Measurements from ENCODE around the gene CAB39. TPM values are rescaled to one million over a fixed set of nuclear protein-coding genes. Genes with fewer than 3 reads are reported as not detected.

The CAB39 gene
- total and polyA plus RNA-seq, 2 experiments from 2014 or later = 18.7 to 67.5 TPM

DNA sequence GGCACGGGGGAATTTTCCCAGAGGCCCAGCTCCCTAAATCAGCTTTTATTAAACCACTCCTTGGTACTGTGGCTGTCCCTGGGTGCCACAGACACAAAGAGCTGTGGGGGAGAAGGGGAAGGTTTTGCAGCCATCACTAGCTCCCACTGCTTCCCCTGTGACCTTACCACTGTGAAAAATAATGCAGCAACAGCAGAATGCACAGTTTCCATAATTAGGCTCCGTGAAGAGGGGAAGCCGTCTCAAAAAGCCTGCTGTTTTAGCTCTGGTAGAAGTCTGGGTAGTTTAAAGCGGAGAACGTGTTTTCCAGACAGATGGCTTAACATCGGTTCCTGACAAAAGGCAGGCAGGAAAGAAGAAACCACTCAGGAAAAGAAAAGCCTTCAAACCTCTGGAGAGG lies 27.5 kb upstream of the CAB39 start:
- Mint-ChIP-seq H3K36me3 (ENCODE audit: low read depth) (no peaks in the 10 kb centered on the region), H3K4me3 (no peak overlapping the region), H3K27me3 (ENCODE audit: insufficient read depth, low read depth, poor library complexity) (peaks cover 7% of the 10 kb centered on the region), H3K27ac (no peak overlapping the region), H3K4me1 (peaks cover 5% of the 10 kb centered on the region; the same call in 2 of the 3 replicates), H3K9me3 (no peaks in the 10 kb centered on the region)
- DNase-seq (ENCODE audit: low spot score) = no peak
- H3K4me3 ChIP-seq = no peak overlapping the region
- H3K4me2 ChIP-seq = no peak overlapping the region
- H3K79me2 ChIP-seq (replicated peaks; ENCODE audit: insufficient read depth) = no peaks in the 10 kb centered on the region
- no peak for ATAC-seq
- TF ChIP-seq CREB1 (CRISPR knock-in tag; IDR thresholded peaks at IDR 0.05; ENCODE audit: low read depth) = no peak
- no peak for TF ChIP-seq JUNB (IDR thresholded peaks at IDR 0.05; ENCODE audit: unreplicated experiment)
- TF ChIP-seq STAT1 (IDR thresholded peaks at IDR 0.05; ENCODE audit: unreplicated experiment) = no peak
- no peak for TF ChIP-seq ZNF331 (CRISPR knock-in tag; IDR thresholded peaks at IDR 0.05; ENCODE audit: low read depth)
- TF ChIP-seq, protein P1, sequence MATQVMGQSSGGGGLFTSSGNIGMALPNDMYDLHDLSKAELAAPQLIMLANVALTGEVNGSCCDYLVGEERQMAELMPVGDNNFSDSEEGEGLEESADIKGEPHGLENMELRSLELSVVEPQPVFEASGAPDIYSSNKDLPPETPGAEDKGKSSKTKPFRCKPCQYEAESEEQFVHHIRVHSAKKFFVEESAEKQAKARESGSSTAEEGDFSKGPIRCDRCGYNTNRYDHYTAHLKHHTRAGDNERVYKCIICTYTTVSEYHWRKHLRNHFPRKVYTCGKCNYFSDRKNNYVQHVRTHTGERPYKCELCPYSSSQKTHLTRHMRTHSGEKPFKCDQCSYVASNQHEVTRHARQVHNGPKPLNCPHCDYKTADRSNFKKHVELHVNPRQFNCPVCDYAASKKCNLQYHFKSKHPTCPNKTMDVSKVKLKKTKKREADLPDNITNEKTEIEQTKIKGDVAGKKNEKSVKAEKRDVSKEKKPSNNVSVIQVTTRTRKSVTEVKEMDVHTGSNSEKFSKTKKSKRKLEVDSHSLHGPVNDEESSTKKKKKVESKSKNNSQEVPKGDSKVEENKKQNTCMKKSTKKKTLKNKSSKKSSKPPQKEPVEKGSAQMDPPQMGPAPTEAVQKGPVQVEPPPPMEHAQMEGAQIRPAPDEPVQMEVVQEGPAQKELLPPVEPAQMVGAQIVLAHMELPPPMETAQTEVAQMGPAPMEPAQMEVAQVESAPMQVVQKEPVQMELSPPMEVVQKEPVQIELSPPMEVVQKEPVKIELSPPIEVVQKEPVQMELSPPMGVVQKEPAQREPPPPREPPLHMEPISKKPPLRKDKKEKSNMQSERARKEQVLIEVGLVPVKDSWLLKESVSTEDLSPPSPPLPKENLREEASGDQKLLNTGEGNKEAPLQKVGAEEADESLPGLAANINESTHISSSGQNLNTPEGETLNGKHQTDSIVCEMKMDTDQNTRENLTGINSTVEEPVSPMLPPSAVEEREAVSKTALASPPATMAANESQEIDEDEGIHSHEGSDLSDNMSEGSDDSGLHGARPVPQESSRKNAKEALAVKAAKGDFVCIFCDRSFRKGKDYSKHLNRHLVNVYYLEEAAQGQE (IDR thresholded peaks at IDR 0.05; ENCODE audit: unreplicated experiment) = no peak
- TF ChIP-seq, protein P2, sequence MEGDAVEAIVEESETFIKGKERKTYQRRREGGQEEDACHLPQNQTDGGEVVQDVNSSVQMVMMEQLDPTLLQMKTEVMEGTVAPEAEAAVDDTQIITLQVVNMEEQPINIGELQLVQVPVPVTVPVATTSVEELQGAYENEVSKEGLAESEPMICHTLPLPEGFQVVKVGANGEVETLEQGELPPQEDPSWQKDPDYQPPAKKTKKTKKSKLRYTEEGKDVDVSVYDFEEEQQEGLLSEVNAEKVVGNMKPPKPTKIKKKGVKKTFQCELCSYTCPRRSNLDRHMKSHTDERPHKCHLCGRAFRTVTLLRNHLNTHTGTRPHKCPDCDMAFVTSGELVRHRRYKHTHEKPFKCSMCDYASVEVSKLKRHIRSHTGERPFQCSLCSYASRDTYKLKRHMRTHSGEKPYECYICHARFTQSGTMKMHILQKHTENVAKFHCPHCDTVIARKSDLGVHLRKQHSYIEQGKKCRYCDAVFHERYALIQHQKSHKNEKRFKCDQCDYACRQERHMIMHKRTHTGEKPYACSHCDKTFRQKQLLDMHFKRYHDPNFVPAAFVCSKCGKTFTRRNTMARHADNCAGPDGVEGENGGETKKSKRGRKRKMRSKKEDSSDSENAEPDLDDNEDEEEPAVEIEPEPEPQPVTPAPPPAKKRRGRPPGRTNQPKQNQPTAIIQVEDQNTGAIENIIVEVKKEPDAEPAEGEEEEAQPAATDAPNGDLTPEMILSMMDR (conservative IDR thresholded peaks at IDR 0.05; ENCODE audit: low read depth in 2 of 2) = no peak
- TF ChIP-seq EZH2phosphoT487 (IDR thresholded peaks at IDR 0.05; ENCODE audit: unreplicated experiment) = no peak
- TF ChIP-seq, protein P3, sequence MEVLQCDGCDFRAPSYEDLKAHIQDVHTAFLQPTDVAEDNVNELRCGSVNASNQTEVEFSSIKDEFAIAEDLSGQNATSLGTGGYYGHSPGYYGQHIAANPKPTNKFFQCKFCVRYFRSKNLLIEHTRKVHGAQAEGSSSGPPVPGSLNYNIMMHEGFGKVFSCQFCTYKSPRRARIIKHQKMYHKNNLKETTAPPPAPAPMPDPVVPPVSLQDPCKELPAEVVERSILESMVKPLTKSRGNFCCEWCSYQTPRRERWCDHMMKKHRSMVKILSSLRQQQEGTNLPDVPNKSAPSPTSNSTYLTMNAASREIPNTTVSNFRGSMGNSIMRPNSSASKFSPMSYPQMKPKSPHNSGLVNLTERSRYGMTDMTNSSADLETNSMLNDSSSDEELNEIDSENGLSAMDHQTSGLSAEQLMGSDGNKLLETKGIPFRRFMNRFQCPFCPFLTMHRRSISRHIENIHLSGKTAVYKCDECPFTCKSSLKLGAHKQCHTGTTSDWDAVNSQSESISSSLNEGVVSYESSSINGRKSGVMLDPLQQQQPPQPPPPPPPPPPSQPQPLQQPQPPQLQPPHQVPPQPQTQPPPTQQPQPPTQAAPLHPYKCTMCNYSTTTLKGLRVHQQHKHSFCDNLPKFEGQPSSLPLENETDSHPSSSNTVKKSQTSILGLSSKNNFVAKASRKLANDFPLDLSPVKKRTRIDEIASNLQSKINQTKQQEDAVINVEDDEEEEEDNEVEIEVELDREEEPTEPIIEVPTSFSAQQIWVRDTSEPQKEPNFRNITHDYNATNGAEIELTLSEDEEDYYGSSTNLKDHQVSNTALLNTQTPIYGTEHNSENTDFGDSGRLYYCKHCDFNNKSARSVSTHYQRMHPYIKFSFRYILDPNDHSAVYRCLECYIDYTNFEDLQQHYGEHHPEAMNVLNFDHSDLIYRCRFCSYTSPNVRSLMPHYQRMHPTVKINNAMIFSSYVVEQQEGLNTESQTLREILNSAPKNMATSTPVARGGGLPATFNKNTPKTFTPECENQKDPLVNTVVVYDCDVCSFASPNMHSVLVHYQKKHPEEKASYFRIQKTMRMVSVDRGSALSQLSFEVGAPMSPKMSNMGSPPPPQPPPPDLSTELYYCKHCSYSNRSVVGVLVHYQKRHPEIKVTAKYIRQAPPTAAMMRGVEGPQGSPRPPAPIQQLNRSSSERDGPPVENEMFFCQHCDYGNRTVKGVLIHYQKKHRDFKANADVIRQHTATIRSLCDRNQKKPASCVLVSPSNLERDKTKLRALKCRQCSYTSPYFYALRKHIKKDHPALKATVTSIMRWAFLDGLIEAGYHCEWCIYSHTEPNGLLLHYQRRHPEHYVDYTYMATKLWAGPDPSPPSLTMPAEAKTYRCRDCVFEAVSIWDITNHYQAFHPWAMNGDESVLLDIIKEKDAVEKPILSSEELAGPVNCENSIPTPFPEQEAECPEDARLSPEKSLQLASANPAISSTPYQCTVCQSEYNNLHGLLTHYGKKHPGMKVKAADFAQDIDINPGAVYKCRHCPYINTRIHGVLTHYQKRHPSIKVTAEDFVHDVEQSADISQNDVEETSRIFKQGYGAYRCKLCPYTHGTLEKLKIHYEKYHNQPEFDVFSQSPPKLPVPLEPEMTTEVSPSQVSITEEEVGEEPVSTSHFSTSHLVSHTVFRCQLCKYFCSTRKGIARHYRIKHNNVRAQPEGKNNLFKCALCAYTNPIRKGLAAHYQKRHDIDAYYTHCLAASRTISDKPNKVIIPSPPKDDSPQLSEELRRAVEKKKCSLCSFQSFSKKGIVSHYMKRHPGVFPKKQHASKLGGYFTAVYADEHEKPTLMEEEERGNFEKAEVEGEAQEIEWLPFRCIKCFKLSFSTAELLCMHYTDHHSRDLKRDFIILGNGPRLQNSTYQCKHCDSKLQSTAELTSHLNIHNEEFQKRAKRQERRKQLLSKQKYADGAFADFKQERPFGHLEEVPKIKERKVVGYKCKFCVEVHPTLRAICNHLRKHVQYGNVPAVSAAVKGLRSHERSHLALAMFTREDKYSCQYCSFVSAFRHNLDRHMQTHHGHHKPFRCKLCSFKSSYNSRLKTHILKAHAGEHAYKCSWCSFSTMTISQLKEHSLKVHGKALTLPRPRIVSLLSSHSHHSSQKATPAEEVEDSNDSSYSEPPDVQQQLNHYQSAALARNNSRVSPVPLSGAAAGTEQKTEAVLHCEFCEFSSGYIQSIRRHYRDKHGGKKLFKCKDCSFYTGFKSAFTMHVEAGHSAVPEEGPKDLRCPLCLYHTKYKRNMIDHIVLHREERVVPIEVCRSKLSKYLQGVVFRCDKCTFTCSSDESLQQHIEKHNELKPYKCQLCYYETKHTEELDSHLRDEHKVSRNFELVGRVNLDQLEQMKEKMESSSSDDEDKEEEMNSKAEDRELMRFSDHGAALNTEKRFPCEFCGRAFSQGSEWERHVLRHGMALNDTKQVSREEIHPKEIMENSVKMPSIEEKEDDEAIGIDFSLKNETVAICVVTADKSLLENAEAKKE (CRISPR knock-in tag; IDR thresholded peaks at IDR 0.05) = no peak
- TF ChIP-seq POLR2AphosphoS5 (IDR thresholded peaks at IDR 0.05; ENCODE audit: low read depth) = no peak
- TF ChIP-seq EZH2 (IDR thresholded peaks at IDR 0.05; ENCODE audit: low read depth, unreplicated experiment) = no peak
- TF ChIP-seq, protein P4, sequence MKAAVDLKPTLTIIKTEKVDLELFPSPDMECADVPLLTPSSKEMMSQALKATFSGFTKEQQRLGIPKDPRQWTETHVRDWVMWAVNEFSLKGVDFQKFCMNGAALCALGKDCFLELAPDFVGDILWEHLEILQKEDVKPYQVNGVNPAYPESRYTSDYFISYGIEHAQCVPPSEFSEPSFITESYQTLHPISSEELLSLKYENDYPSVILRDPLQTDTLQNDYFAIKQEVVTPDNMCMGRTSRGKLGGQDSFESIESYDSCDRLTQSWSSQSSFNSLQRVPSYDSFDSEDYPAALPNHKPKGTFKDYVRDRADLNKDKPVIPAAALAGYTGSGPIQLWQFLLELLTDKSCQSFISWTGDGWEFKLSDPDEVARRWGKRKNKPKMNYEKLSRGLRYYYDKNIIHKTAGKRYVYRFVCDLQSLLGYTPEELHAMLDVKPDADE (IDR thresholded peaks at IDR 0.05) = no peak
- TF ChIP-seq NANOG (IDR thresholded peaks at IDR 0.05; ENCODE audit: borderline replicate concordance) = no peak
- TF ChIP-seq ZNF114 (CRISPR knock-in tag; IDR thresholded peaks at IDR 0.05) = no peak
- H3F3A ChIP-seq (replicated peaks; ENCODE audit: low read depth) = no peaks in the 10 kb centered on the region
- peak overlapping the region; percentile 70 for H2AFZ ChIP-seq
- H3K9me2 ChIP-seq (ENCODE audit: insufficient read depth) = no peaks in the 10 kb centered on the region
- no peaks in the 10 kb centered on the region for H4K20me1 ChIP-seq (replicated peaks; ENCODE audit: insufficient read depth)
- no peaks in the 10 kb centered on the region for H3K27me3 ChIP-seq (ENCODE audit: insufficient read depth)
- H3K27ac ChIP-seq (ENCODE audit: low read depth) = no peak overlapping the region
- no peaks in the 10 kb centered on the region for H3K36me3 ChIP-seq (ENCODE audit: insufficient read depth)
- no peaks in the 10 kb centered on the region for H3K4me1 ChIP-seq (ENCODE audit: insufficient read depth)
